K562 (cell line): ENCODE results near the gene ZBTB22. TPM values are rescaled to one million over a fixed set of nuclear protein-coding genes. Genes with fewer than 3 reads are reported as not detected.

ENCODE experiments used
- ARID3A ChIP-seq: IDR thresholded peaks from 2 replicates; pipeline ENCODE4 v1.6.1; 2012; ENCODE audit warnings: low read depth, low read length, improper control_type of control experiment, borderline replicate concordance
- ATF3 ChIP-seq, 2 experiments: fragments of 450-650 bp in 1 of 2; sonication (generic) in 1 of 2; formaldehyde crosslinking in 1 of 2; IDR thresholded peaks in 1 of 2; conservative IDR thresholded peaks in 1 of 2; 2 replicates each; pipeline versions ENCODE4 v1.6.1 to v1.8.1; 2016 to 2023; ENCODE audit warnings: mild to moderate bottlenecking in 2 of 2, moderate library complexity in 2 of 2, inconsistent platforms in 1 of 2, missing genetic modification reagents in 1 of 2
- CBX5 ChIP-seq: IDR thresholded peaks from 2 replicates; pipeline ENCODE4 v1.6.1; 2014; ENCODE audit warnings: low read depth, borderline replicate concordance
- COPS2 ChIP-seq: fragments of 450-650 bp; conservative IDR thresholded peaks from 2 replicates; pipeline ENCODE4 v1.6.1; 2016; ENCODE audit warnings: mild to moderate bottlenecking, moderate library complexity
- ELF4 ChIP-seq: fragments of 450-650 bp; formaldehyde crosslinking; IDR thresholded peaks from 2 replicates; pipeline ENCODE4 v1.4.0; 2022; ENCODE audit warnings: missing genetic modification characterization
- NCOA6 ChIP-seq: fragments of 450-650 bp; IDR thresholded peaks from 2 replicates; pipeline ENCODE4 v1.6.1; 2017; ENCODE audit warnings: mild to moderate bottlenecking
- NONO ChIP-seq, 2 experiments: fragments of 200-400 bp in 1 of 2; fragments of 450-650 bp in 1 of 2; formaldehyde crosslinking in 1 of 2; IDR thresholded peaks; 2 replicates each; pipeline ENCODE4 v1.6.1; 2017; ENCODE audit warnings: low read depth in 2 of 2, mild to moderate bottlenecking in 2 of 2, moderate library complexity in 2 of 2, low read length in 1 of 2
- POLR2B ChIP-seq: fragments of 450-650 bp; IDR thresholded peaks from 2 replicates; pipeline ENCODE4 v1.6.1; 2018; ENCODE audit warnings: low read depth; ENCODE audit not compliant: partially characterized antibody
- POLR3G ChIP-seq: IDR thresholded peaks from 2 replicates; pipeline ENCODE4 v1.6.1; 2011; ENCODE audit not compliant: insufficient read length, insufficient replicate concordance; ENCODE audit errors: extremely low read depth
- PRDM10 ChIP-seq: fragments of 450-650 bp; IDR thresholded peaks from 2 replicates; pipeline ENCODE4 v1.6.1; 2018; ENCODE audit not compliant: partially characterized antibody
- RBM22 ChIP-seq: fragments of 200-400 bp; formaldehyde crosslinking; IDR thresholded peaks from 2 replicates; pipeline ENCODE4 v1.6.1; 2018; ENCODE audit warnings: low read length, low read depth; ENCODE audit not compliant: poor library complexity, severe bottlenecking
- SIX5 ChIP-seq, 2 experiments: IDR thresholded peaks; 2 replicates each; pipeline ENCODE4 v1.6.1; 2011; ENCODE audit warnings: low read length in 2 of 2, borderline replicate concordance in 1 of 2, low read depth in 1 of 2, mild to moderate bottlenecking in 1 of 2, moderate library complexity in 1 of 2; ENCODE audit not compliant: insufficient read depth in 1 of 2
- SREBF1 ChIP-seq: fragments of 150-350 bp; IDR thresholded peaks from 2 replicates; pipeline ENCODE4 v1.6.1; 2014; ENCODE audit warnings: antibody characterized with exemption, low read depth, low read length, borderline replicate concordance
- TEAD4 ChIP-seq, 2 experiments: sonication (generic) in 1 of 2; formaldehyde crosslinking in 1 of 2; IDR thresholded peaks; 2 replicates each; pipeline versions ENCODE4 v1.6.1 to v1.8.0; 2012 to 2022; ENCODE audit warnings: borderline replicate concordance in 1 of 2, inconsistent platforms in 1 of 2, low read length in 1 of 2, mild to moderate bottlenecking in 1 of 2, missing genetic modification reagents in 1 of 2
- ZBTB17 ChIP-seq: fragments of 450-650 bp; formaldehyde crosslinking; IDR thresholded peaks from 2 replicates; pipeline ENCODE4 v1.4.0; 2020; ENCODE audit warnings: mild to moderate bottlenecking
- ZNF263 ChIP-seq: sonication (generic); formaldehyde crosslinking; IDR thresholded peaks from 2 replicates; pipeline ENCODE4 v1.8.0; 2022; ENCODE audit warnings: mild to moderate bottlenecking, missing genetic modification reagents, borderline replicate concordance
- ZNF79 ChIP-seq: fragments of 250-450 bp; sonication (Bioruptor Pico); IDR thresholded peaks from 2 replicates; pipeline ENCODE4 v1.4.0; 2020; ENCODE audit warnings: low read depth, mild to moderate bottlenecking, moderate library complexity
- polyA plus RNA-seq, 8 experiments: library from polyadenylated mRNA; depleted of rRNA in 4 of 8; stranded (reverse) in 5 of 8; unstranded in 3 of 8; fragments of >200 nt; fragmentation: Nextera tagmentation in 2 of 8; fragmentation: Illumina TruSeq in 1 of 8; extraction: Ambion mirVana in 2 of 8; extraction: Trizol in 1 of 8; gene quantifications; 2 replicates each; pipeline versions ENCODE4 v1.2.1 to v1.2.3, GENCODE V29; 2011 to 2014; ENCODE audit warnings: inconsistent platforms in 1 of 8, missing spikeins in 1 of 8
- total RNA-seq, 7 experiments: library from RNA; depleted of rRNA in 6 of 7; stranded (reverse); fragments of >200 nt in 6 of 7; fragmentation: Illumina TruSeq in 2 of 7; extraction: Trizol in 2 of 7; gene quantifications; 2 replicates each; pipeline versions ENCODE4 v1.2.1 to v1.2.3, GENCODE V29; 2011 to 2021; ENCODE audit warnings: low replicate concordance in 1 of 7
- TF ChIP-seq, protein P1 (sequence below): fragments of 450-650 bp; formaldehyde crosslinking; IDR thresholded peaks from 2 replicates; pipeline ENCODE4 v1.4.0; 2020; ENCODE audit warnings: mild to moderate bottlenecking, moderate library complexity

Gene ZBTB22
- total and polyA plus RNA-seq, 9 of the 15 experiments (the other 6 are each of a cell fraction or from before 2014, with no cell fraction given), result 0.21 to 11.9 (median 7.1) TPM

DNA sequence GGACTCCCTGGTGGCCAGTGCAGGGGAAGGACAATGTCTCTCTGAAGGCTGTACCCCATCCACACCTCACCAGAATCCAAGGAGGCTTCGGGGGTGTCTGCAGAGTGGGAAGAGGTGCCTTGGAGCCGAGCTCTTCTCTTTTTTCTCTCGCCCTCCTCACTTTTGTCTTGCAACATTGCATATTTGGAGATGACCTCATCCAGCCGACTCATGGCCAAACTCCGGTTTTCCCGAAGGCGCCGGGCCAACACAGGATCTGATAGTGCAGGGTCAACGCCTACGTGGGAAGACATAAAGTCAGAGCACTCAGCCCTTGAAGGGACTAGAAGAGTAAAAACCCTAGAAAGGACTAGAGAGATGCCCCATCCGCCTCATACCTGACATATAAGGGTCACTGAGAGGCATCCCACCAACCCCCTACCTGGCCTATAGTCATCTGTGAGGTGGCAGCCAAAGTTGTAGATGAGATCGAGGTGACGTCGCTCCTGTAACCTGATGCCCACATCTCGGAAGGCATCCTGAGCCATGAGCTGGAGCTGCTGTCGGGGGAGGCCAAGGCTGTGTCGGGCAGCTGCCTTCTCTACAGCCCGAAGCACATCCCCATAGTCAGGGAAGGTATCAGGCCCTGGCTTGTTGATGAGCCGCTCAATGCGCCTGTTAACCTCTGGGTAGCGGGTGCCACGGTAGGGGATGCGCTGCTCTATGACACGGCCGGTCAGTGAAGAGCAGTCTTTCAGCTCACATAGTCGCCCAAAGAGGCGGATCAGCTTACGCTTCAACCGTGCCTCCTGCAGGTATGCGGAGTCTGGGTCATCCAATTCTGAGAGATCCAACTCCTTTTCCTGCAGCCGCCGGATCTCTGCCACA lies 3.0 kb upstream of the ZBTB22 start (continued):
- TF ChIP-seq SIX5 (IDR thresholded peaks at IDR 0.05; ENCODE audit: borderline replicate concordance in 1 of 2, insufficient read depth in 1 of 2, low read depth in 1 of 2, low read length in 2 of 2) (no peak), ZNF263 (CRISPR knock-in tag) (no peak), POLR2B (no peak), TEAD4 (IDR thresholded peaks at IDR 0.05; ENCODE audit: low read length) (no peak), TEAD4 (CRISPR knock-in tag; IDR thresholded peaks at IDR 0.05; ENCODE audit: borderline replicate concordance) (no peak), POLR3G (no peak), ELF4 (CRISPR knock-in tag) (no peak), COPS2 (no peak), CBX5 (no peak), PRDM10 (no peak), RBM22 (no peak), NONO (IDR thresholded peaks at IDR 0.05; ENCODE audit: low read depth in 2 of 2, low read length in 1 of 2) (no peak), ARID3A (no peak), NCOA6 (no peak), ZNF79 (no peak), ATF3 (IDR thresholded peaks at IDR 0.05) (peak; percentile 96), ATF3 (CRISPR knock-in tag; conservative IDR thresholded peaks at IDR 0.05) (peak; percentile 85), ZBTB17 (CRISPR knock-in tag) (no peak), SREBF1 (no peak)
- TF ChIP-seq, protein P1, sequence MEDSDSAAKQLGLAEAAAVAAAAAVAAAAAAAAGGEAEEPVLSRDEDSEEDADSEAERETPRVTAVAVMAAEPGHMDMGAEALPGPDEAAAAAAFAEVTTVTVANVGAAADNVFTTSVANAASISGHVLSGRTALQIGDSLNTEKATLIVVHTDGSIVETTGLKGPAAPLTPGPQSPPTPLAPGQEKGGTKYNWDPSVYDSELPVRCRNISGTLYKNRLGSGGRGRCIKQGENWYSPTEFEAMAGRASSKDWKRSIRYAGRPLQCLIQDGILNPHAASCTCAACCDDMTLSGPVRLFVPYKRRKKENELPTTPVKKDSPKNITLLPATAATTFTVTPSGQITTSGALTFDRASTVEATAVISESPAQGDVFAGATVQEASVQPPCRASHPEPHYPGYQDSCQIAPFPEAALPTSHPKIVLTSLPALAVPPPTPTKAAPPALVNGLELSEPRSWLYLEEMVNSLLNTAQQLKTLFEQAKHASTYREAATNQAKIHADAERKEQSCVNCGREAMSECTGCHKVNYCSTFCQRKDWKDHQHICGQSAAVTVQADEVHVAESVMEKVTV, result no peak
